HG02759 (cell line): Measurements from ENCODE around the gene TOMM20.

ENCODE experiments used
- ATAC-seq: cut with Tn5 transposase; IDR thresholded peaks from one replicate; pipeline ENCODE4 v1.9.1; 2021; ENCODE audit warnings: mild to moderate bottlenecking, moderate library complexity; ENCODE audit not compliant: unreplicated experiment

The TOMM20 gene

DNA sequence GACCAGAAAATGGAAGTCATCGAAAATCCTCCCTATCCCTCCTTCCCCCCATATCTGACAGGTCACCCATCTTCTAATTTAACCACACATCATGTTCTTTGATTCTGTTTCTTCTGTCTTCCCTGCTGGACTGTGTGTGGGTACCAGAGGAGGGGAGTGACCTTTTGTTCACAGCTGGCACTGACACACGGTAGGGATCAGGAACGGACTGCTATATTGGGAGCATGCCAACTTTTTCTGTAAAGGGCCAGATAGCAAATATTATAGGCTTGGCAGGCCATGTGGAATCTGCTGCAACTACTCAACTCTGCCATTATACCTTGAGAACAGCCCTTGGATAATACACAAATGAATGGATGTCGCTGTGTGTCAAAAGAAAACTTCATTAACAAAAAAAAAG lies 7.5 kb upstream of the TOMM20 start:
- no peak for ATAC-seq

GRCh38 chr1:235134171-235134570 lies 5.5 kb upstream of the TOMM20 start:
- ATAC-seq = no peak

DNA sequence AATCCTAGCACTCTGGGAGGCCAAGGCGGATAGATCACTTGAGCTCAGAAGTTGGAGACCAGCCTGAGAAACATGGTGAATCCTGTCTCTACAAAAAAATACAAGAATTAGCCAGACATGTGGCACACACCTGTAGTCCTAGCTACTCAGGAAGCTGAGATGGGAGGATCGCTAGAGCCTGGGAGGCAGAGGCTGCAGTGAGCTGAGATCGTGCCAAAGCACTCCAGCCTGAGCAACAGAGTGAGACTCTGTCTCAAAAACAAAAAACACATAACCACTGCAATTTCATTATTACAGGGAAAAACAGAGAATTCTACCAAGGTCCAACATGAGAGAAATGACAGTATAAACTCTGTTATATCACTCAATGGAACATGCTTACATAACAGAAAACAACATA lies 4.4 kb upstream of the TOMM20 start:
- ATAC-seq = no peak

GRCh38 chr1:235131961-235132360 lies 3.3 kb upstream of the TOMM20 start:
- ATAC-seq = no peak

- no peak for ATAC-seq
These were observed 2.2 kb upstream of the TOMM20 start for GRCh38 chr1:235130766-235131270.

DNA sequence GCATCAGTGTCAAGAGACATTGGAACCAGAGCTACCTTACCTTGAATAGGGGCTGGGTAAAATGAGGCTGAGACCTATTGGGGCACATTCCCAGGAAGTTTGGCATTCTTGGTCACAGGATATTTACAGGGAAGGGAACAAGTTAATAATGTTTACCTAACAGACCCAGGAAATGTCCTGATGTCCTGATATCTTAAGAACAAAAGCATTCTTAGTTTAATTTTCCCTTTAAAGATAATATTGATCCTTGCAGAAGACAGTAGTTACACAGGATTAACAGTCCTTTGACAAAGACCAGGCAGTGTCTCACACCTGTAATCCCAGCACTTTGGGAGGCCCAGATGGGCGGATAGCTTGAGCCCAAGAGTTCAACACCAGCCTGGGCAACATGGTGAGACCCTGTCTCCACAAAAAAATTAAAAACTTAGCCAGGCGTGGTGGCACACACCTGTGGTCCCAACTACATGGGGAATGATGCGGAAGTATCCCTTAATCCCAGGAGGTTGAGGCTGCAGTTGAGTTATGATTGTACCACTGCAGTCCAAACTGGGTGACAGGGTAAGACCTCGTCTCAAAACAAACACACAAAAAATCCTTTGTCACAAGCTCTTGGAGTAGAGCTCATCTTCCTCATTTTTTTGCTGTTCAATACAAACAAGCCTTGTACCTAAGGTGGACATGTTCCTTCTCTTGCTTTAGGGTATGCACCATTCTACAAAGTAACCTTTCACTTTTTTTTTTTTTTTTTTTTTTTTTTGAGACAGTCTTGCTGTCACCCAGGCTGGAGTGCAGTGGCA lies 1.3 kb upstream of the TOMM20 start:
- ATAC-seq = no peak

DNA sequence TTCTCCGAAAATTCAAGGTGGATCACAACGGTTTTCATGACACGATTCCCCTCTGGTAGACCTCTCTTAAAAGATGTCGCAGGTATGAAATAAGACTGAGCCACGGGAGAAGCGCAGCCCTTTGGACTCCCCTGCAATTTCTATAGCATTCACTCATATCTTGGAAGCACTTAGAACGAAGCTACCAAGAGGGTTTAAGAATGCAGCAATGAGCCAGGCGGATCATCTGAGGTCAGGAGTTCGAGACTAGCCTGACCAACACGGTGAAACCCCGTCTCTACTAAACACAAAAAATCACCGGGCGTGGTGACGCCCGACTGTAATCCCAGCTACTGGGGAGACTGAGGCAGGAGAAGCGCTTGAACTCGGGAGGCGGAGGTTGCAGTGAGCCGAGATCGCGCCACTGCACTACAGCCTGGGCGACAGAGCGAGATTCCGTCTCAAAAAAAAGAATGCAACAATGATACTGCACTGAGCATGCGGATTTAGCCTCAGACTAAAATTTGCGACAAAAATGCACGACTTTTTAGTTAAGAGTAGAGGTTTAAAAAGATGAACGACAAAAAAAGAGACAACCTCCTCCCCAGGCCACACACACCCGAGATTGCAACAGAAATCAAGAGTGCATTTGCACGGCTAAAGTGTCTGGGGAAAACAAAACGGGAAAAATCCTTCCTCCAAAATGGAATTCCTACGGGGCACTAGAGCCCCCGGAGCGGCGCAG lies 743 bp downstream of the TOMM20 start:
- no peak for ATAC-seq

DNA sequence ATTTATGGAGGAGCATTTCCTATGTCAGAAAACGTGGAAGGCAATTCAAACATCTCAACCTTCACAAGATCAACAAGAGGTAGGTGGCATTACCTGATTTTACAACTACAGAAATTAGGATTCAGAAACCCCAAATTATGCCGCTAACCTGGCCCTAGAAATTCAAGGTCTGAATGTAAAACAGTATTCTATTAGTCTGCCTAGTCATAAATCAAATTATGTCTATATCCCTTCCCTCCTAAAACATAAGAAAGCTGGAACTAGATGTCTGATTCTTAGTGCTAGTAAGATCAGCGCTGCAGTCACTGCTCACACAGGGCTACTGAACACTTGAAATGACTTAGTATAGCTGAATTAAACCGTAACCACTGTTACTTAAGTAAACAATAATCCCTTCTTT lies 1.4 kb downstream of the TOMM20 start:
- no peak for ATAC-seq

DNA sequence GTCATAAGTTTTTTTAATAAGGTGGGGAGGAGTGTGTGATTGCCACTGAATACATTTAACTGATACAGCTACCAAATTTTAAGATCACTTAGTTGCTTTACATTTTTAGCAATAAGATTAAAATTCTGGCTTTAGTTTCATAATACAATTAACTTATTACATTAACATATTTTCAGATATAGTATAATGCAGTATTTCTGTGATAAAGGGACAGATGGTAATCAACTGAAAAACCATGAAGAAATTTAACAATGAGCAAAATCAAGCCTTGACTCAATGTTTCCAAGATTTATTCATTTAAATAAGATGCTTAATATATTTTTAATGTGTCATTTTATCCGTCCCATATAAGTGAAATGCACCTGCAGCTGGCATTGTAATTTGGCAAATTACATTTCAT lies 4.0 kb downstream of the TOMM20 start:
- no peak for ATAC-seq

DNA sequence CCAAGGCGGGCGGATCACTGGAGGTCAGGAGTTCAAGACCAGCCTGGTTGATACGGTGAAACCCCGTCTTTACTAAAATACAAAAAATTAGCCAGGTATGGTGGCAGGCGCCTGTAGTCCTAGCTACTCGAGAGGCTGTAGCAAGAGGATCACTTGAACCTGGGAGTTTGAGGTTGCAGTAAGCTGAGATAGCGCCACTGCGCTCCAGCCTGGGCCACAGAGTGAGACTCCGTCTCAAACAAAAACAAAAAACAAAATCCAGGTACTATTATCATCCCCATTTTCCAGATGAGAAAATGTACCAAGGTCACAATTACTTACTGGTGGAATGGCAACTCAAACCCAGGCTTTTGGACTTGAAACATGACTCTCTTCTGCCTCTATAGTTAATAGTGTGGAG lies 4.5 kb downstream of the TOMM20 start:
- no peak for ATAC-seq

DNA sequence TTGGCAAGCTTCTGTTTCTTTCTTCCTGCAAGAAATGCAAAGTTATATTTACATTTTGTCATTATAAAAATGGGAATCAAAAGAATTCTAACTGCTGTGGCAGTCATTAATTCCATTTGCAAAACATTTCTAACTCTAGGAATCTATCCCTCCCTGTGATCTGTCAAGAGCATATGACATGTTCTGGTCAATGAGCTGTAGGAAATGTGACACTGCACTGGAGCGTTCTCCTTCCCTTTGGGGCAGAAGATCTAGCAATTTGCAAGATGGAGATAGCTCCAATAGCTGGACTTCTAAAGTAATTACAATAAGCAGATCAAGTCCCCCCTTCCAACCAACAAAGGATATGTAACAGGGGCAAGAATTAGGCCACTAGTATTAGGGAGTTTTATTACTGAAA lies 6.3 kb downstream of the TOMM20 start:
- no peak for ATAC-seq

GRCh38 chr1:235113183-235113917 lies 15.3 kb downstream of the TOMM20 start:
- no peak for ATAC-seq

DNA sequence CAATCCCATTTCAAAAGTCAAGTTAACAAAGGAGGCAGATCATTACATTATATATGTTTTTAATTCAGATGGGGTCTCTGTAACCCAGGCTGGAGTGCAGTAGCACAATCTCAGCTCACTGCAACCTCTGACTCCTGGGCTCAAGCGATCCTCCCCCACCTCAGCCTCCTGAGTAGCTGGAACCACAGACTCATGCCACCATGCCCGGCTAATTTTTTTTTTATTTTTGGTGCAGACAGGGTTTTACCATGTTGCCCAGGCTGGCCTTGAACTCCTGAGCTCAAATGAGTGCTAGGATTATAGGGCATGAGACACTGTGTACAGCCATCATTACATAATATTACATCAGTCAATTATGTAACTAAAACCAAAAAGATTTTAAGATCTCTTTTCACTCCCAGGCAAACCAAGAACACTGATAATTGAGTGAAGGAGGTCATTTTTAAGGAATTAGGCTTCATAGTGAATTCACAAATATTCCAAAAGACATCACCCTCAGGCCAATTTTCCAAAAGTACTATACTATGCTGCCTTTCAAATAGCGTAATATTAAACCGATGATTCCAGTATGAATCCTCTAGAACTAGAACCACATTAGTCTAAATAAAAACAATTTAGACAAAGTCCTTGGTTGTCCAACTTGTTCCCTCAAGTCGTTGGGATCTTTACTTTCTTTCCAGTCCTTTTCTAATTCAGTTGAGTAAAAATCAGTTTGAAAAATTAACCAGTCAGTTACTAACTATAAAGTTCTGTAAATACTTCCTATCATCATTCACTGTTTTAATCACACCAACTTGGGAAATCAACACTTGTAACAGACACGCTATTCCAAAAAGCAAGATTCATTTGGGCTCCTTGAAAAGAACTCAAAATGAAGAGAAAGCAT lies 16.1 kb downstream of the TOMM20 start:
- ATAC-seq = no peak

GRCh38 chr1:235111107-235111506 lies 17.5 kb downstream of the TOMM20 start:
- ATAC-seq = no peak

DNA sequence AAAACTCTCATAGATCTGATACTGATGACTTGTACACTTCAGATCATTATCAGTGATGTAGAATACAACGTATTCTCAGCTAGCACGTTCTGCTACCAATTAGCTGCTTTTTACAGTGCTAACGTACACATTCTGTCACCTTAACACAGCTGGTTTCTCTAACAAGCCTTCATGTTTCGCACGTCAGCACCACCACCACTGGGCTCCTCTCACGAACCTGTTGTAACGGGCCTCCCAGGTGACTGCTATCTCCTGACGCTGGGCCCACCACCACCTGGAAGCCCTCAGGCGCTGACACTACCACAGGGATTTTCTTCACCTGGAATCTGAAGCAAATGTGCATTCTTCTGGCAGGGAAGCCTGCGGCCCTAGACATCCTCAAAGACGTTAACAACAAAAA lies 19.8 kb downstream of the TOMM20 start:
- no peak for ATAC-seq

- no peak for ATAC-seq
These were observed 20.4 kb downstream of the TOMM20 start for GRCh38 chr1:235108185-235108593.

- no peak for ATAC-seq
These were observed 21.1 kb downstream of the TOMM20 start for GRCh38 chr1:235107368-235108184.

GRCh38 chr1:235106457-235106856 lies 22.2 kb downstream of the TOMM20 start:
- no peak for ATAC-seq
